Mononuclear cell (primary cell): ENCODE measurements around the gene EGF. TPM values are rescaled to one million over a fixed set of nuclear protein-coding genes. Genes with fewer than 3 reads are reported as not detected.
"Not testable (repeated sequence)": the region's sequence is repeated elsewhere in the genome, so short reads cannot be mapped to it uniquely, and the experiment has no call there.

Experiments used
- H3K27me3 ChIP-seq: 2 replicates; pipeline ENCODE4 v1.6.0; 2011; ENCODE audit warnings: low read length, control low read depth; ENCODE audit not compliant: insufficient read depth
- H3K4me1 ChIP-seq: 2 replicates; pipeline ENCODE4 v1.5.1; 2011; ENCODE audit warnings: mild to moderate bottlenecking, low read length, control low read depth; ENCODE audit not compliant: insufficient read depth
- H3K4me3 ChIP-seq: 2 replicates; pipeline ENCODE4 v1.5.1; 2011; ENCODE audit warnings: mild to moderate bottlenecking, low read length, moderate library complexity
- H3K9me3 ChIP-seq: 2 replicates; pipeline ENCODE4 v1.5.1; 2011; ENCODE audit warnings: low read depth, mild to moderate bottlenecking, control low read depth, low read length
- total RNA-seq: library from RNA; depleted of rRNA; stranded (reverse); fragments of >200 nt; gene quantifications from one replicate; pipeline ENCODE4 v1.2.3, GENCODE V29; 2012

EGF gene
- total RNA-seq, 1 donor: 7.5 TPM

DNA sequence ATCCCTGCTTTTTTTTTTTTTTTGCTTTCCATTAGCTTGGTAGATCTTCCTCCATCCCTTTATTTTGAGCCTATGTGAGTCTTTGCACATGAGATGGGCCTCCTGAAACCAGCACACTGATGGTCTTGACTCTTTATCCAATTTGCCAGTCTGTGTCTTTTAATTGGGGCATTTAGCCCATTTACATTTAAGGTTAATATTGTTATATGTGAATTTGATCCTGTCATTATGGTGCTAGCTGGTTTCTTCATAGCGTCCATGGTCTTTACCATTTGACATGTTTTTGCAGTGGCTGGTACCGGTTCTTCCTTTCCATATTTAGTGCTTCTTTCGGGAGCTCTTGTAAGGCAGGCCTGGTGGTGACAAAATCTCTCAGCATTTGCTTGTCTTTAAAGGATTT lies 24.7 kb downstream of the EGF start:
- not testable (repeated sequence) for H3K9me3 ChIP-seq, H3K4me1 ChIP-seq, H3K4me3 ChIP-seq, H3K27me3 ChIP-seq

DNA sequence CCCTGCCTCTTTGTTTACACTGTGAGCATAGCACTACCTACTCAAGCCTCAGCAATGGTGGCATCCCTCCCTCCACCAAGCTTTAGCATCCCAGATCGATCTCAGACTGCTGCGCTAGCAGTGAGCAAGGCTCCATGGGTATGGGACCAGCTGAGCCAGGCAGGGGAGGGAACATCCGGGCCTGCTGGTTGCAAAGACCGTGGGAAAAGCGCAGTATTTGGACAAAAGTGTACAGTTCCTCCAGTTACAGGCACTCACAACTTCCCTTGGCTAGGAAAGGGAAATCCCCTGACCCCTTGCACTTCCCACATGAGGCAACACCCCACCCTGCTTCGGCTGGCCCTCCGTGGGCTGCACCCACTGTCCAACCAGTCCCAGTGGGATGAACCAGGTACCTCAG lies 26.5 kb downstream of the EGF start:
- no peaks in the 10 kb centered on the region for H3K9me3 ChIP-seq
- H3K4me3 ChIP-seq: no peak overlapping the region
- H3K27me3 ChIP-seq: no peaks in the 10 kb centered on the region
- H3K4me1 ChIP-seq: no peaks in the 10 kb centered on the region

DNA sequence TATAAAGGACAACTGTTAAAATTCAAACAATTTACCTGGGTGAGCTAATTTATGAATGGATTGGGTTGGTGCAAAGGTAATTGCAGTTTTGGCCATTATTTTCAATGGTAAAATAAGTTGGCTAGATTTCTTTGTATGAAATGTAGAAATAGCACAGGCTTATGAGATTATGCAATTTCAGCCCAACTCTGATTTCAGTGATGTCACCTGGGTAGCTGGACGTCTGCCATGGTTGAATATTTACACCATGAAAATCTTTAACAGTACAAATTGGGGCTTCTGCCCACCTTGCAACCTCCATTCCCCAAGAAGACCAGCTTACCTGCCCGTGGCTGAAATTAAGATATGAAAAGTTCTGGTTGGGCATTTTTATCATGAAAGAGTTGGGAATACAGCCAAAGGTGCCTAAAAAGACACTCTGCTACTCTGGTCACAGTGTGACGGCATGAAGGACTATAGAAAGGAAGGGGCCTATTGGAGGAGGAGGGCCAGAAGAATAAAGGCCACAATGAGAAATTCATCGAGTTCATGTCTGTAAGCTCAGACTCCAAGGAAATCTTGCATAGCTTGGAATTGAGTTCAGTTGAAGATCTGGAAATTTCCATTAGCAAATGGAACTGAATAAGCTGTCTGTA lies 29.7 kb downstream of the EGF start:
- H3K4me3 ChIP-seq: no peak overlapping the region
- H3K9me3 ChIP-seq: no peaks in the 10 kb centered on the region
- no peaks in the 10 kb centered on the region for H3K4me1 ChIP-seq
- no peaks in the 10 kb centered on the region for H3K27me3 ChIP-seq

DNA sequence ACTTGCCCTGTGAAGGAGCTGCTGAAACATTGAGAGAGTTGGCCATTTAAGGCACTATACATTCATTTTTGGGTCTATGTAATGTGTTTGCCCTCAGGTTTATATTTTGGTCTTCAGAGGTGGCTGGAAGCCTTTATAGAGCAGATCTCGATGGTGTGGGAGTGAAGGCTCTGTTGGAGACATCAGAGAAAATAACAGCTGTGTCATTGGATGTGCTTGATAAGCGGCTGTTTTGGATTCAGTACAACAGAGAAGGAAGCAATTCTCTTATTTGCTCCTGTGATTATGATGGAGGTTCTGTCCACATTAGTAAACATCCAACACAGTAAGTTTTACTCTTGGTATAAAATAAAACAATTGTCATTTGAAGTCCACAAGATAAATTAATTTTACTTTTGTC lies 31.1 kb downstream of the EGF start:
- Histone ChIP-seq H3K4me3 (no peak overlapping the region), H3K27me3 (no peaks in the 10 kb centered on the region), H3K4me1 (no peaks in the 10 kb centered on the region), H3K9me3 (no peaks in the 10 kb centered on the region)

DNA sequence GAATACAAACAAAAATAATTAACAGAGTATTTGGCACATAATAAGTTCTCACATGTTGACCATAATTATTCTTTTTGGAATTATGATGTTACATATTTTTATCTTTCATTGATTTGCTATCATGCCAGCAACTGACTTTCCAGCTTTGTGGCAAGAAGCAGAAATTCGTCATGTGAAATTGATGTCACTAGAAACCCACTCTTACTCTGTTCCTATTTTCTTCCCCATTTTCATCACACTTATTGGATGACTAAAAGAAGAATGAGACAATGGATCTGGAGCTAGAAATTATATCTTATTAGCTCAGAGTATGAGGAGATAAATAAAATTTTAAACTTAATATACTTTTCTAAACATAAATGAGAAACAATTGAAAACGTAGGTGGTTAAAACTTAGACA lies 31.9 kb downstream of the EGF start:
- Histone ChIP-seq H3K27me3 (no peaks in the 10 kb centered on the region), H3K4me1 (no peaks in the 10 kb centered on the region), H3K4me3 (no peak overlapping the region), H3K9me3 (no peaks in the 10 kb centered on the region)

DNA sequence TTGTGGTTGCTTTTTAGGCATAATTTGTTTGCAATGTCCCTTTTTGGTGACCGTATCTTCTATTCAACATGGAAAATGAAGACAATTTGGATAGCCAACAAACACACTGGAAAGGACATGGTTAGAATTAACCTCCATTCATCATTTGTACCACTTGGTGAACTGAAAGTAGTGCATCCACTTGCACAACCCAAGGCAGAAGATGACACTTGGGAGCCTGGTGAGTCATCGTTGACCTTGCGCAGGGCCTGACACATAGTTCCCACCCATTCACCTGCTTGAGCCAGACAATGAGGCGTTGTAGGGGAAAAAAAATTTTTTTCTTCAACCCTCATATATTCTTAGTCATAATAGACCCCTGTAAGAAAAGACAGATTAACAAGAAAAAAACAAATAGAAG lies 32.4 kb downstream of the EGF start:
- H3K9me3 ChIP-seq: no peaks in the 10 kb centered on the region
- H3K4me3 ChIP-seq: no peak overlapping the region
- H3K27me3 ChIP-seq: no peaks in the 10 kb centered on the region

DNA sequence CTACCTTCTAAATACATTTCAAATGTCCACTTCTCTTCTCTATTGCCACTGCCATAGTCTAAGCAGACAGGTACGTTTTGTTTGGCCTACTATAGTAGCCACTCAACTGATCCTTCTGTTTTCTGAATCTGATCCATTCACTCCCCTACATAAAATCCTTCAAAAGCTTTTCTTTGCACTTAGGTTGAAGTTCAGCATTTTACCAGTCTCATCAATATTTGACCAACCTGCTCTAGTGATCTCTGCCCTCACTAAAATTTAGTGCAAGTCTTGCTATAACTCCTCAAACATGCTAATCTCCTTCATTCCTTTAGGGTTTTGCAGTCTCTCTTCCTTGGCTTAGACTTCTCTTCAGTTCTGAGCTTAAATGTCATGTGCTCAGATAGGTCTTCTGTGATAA lies 33.4 kb downstream of the EGF start:
- Histone ChIP-seq H3K9me3 (no peaks in the 10 kb centered on the region), H3K4me3 (no peak overlapping the region), H3K4me1 (no peaks in the 10 kb centered on the region), H3K27me3 (no peaks in the 10 kb centered on the region)

More for the DNA sequence above, 32.4 kb downstream of the EGF start:
- H3K4me1 ChIP-seq: no peaks in the 10 kb centered on the region

DNA sequence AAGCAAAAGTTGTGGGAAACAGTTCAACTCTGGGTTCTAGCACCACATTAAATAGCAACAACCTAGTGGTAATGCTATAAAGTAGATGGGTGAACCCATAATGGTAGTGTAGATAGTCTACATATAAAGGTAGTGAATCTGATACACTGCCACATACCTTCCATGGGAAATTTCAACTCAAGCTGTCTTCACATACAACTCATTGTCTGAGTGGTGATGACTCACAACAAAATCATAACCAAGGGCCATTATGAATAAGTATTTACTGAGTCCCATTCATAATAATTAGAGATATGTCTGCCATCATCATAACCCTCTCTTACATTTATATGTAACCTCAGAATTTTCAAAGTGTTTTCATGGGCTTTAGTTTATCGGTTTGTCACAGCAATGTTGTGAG lies 34.8 kb downstream of the EGF start:
- Histone ChIP-seq H3K9me3 (no peaks in the 10 kb centered on the region), H3K27me3 (no peaks in the 10 kb centered on the region), H3K4me3 (no peak overlapping the region), H3K4me1 (no peaks in the 10 kb centered on the region)

DNA sequence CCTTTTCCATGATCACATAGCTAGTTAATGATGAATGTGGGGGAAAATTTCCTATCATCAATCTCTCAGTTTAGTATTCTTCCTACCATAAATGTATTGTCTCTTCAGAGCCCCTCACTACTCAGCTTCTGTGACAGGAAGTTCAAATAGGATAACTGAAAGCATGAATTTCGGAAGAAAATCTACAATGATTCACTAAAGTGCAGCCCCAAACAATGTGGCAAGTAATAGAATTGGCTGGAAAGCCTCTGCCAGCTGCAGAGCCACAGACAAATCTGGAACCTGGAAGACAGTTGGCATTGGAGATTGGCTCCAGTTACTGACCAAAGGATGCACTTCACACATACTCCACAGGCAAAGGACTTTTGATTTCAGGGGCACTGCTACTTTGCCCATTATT lies 35.2 kb downstream of the EGF start:
- H3K9me3 ChIP-seq: no peaks in the 10 kb centered on the region

DNA sequence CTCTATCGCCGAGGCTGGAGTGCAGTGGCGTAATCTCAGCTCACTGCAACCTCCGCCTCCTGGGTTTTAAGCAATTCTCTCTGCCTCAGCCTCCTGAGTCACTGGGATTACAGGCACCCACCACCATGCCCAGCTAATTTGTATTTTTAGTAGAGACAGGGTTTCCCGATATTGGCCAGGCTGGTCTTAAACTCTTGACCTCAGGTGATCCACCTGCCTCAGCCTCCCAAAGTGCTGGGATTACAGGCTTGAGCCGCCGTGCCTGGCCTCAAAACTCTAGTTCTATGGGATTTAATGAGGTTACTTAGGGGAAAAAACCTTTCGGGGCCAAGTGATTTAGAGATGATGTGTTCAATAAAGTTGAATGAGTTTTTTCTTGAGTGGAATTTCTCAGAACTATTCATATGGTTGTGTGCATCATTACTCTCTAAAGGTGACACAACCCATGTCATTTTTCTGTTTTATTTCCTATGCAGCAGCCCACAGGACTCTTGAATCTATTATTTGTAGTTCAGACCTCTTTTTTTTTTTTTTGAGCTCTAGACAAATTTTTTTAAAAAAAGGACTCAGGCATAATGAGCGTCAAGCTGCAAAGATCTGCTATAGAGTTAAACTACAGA lies 36.5 kb downstream of the EGF start:
- H3K4me3 ChIP-seq, H3K9me3 ChIP-seq, H3K4me1 ChIP-seq, H3K27me3 ChIP-seq: not testable (repeated sequence)

More for the DNA sequence above, 35.2 kb downstream of the EGF start:
- Histone ChIP-seq H3K4me1 (no peaks in the 10 kb centered on the region), H3K27me3 (no peaks in the 10 kb centered on the region), H3K4me3 (no peak overlapping the region)

DNA sequence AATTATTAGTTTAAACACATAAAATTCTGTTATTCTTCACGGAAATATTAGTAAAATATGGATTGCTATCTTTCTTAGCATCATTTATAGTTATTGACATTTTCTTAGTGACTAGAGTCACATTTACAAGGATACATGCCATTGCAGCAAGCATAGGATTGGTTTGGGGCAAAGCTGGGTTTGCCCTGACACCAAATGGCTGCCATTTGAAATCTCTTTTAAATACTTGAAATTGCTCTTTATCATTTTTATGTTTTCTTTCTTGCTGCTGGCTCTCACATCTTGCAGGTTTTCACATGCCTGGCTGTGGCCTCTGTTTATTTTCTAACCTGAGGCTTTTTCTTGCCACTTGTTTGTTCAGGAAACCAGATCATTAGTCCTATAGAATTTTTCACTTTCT lies 39.9 kb downstream of the EGF start:
- H3K9me3 ChIP-seq: no peaks in the 10 kb centered on the region

DNA sequence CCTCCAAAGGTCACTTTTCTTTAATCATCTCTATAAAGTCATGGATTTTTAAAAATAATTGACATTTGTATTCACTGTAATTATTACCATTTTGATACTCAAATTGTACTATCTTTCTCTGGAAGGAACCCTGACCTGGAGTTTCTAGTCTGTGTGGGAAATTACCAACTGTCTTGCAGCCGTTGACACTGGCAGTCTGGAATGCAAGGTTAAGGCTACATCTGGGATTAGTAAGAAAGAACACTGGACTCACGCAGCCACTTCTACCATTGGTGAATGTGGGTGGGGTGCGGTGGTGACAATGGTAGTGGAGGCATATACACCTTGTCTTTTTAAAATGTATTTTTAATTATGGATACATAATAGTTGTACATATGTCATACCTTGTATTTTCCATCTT lies 40.9 kb downstream of the EGF start:
- no peaks in the 10 kb centered on the region for H3K4me1 ChIP-seq
- H3K9me3 ChIP-seq: no peaks in the 10 kb centered on the region
- H3K4me3 ChIP-seq: no peak overlapping the region
- H3K27me3 ChIP-seq: no peaks in the 10 kb centered on the region

More for the DNA sequence above, 39.9 kb downstream of the EGF start:
- no peaks in the 10 kb centered on the region for H3K27me3 ChIP-seq
- H3K4me3 ChIP-seq: no peak overlapping the region
- H3K4me1 ChIP-seq: no peaks in the 10 kb centered on the region

DNA sequence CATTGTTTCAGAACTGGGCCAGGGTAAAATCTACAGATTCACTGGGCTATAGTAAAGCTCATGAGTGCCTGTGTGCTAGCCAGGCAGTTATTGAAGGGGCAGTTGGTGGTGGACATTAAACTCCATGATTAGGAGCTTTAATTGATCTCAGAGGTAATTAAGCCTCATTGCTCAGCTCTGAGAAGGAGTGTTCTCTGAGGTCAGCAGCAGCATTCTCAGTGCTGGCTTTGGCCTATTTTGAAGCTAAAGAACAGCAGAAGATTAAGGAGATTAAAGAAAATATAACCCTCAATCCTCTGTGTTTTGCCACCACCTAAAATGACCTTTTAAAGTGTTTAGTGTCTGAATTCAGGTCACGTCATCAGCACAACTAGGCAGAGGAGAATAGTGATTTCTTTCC lies 42.5 kb downstream of the EGF start:
- no peaks in the 10 kb centered on the region for H3K9me3 ChIP-seq
- H3K27me3 ChIP-seq: no peaks in the 10 kb centered on the region
- H3K4me1 ChIP-seq: no peaks in the 10 kb centered on the region
- no peak overlapping the region for H3K4me3 ChIP-seq

DNA sequence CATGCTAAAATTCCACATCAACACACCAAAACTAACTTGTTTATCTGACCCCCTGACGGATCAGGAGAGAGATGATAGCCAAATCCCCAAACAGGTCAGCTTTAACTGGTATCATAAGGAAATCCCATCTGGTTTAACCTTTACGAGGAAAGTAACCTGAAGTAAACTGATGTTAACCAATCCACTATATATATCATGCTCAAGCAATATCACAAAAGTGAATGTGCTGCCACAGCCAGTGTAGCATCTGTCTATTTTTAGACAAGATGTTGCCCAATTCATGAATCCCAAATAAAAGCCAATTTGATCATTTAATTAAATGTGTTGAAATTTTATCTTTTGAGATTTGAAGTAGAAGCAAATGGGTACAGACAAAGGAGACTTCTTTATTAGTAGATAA lies 44.5 kb downstream of the EGF start:
- H3K27me3 ChIP-seq: no peaks in the 10 kb centered on the region
- no peak overlapping the region for H3K4me3 ChIP-seq
- no peaks in the 10 kb centered on the region for H3K9me3 ChIP-seq
- no peaks in the 10 kb centered on the region for H3K4me1 ChIP-seq

DNA sequence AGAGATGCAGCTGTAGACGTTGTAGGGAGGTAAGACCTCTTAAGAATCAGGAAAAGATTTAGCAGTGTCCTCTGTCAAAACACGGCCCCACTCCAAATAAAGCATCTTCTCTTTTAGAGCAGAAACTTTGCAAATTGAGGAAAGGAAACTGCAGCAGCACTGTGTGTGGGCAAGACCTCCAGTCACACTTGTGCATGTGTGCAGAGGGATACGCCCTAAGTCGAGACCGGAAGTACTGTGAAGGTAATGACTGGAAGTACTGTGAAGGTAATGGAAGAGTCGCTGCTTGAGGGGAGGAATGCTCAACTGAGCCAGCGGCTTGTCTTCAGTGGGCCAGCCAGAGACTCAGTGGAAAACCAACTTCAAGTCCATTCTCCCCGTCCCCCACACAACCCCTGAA lies 46.5 kb downstream of the EGF start:
- H3K4me3 ChIP-seq: no peak overlapping the region
- H3K4me1 ChIP-seq: no peaks in the 10 kb centered on the region
- H3K9me3 ChIP-seq: no peaks in the 10 kb centered on the region
- no peaks in the 10 kb centered on the region for H3K27me3 ChIP-seq

DNA sequence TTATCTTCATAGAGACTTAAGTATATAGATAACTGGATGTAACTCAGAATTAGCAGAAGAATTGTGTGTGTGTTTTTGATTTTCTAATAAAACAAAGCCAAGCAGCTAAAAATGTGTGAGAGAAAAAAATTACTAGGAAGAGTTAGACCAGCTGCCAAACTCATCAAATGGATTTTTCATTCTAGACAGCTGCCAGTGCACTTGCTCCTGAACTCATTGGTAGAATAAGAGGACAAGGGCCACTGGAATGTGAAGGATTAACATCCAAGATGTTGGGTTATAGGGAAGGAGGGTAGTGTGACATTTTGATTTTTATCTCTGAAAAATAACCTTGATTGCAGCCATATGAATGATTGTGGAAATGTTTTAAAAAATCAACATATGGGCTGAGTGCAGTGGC lies 49.7 kb downstream of the EGF start:
- Histone ChIP-seq H3K4me1 (no peaks in the 10 kb centered on the region), H3K27me3 (no peaks in the 10 kb centered on the region), H3K4me3 (no peak overlapping the region), H3K9me3 (no peaks in the 10 kb centered on the region)
